GM12872 (cell line): ENCODE results near the gene MBNL3.

ENCODE experiments used
- CTCF ChIP-seq: IDR thresholded peaks from 3 replicates; pipeline ENCODE4 v1.5.1; 2011; ENCODE audit warnings: low read depth, mild to moderate bottlenecking, low read length, moderate library complexity; ENCODE audit not compliant: insufficient read depth

MBNL3 gene

GRCh38 chrX:132336172-132336571 lies 152.7 kb downstream of the MBNL3 start:
- TF ChIP-seq CTCF, result no peak

DNA sequence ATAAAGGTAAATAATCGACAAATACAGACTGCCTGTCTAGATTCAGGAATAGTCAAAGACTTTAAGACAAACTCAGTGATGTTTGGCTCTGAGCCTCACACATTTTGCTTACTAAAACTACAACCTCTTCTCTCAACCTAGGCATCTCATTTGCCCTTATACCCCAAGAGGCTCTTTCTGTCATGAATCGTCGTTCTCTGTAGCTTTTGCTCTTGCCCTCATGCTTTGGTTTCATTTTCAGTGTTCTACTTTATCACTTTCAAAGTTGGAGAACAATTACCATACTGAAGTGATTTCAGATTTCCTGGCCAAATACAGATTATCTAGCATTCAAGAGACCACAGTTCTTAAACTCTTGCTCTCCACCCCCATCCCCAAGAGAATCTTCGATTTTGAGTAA lies 155.5 kb downstream of the MBNL3 start:
- no peak for TF ChIP-seq CTCF

GRCh38 chrX:132331532-132331931 lies 157.3 kb downstream of the MBNL3 start:
- TF ChIP-seq CTCF, result no peak

DNA sequence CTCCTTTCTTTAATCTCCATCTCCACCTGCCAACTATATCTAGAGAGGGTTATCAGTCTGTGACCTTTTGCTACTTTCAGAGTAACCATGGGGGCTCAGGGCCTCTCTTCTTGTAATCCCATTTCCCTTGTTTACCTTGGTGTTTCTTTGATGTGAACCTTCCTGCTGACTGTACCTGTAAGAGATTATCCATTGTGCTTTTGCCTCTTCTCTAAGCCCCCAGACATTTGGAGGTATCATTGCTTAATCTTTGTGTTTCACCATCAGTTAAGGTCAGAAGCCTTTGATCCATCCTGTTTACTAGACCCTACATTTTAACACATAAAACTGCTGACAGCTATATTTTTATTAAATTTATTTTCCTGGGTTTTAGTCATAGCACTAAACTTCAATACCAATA lies 157.8 kb downstream of the MBNL3 start:
- no peak for TF ChIP-seq CTCF

DNA sequence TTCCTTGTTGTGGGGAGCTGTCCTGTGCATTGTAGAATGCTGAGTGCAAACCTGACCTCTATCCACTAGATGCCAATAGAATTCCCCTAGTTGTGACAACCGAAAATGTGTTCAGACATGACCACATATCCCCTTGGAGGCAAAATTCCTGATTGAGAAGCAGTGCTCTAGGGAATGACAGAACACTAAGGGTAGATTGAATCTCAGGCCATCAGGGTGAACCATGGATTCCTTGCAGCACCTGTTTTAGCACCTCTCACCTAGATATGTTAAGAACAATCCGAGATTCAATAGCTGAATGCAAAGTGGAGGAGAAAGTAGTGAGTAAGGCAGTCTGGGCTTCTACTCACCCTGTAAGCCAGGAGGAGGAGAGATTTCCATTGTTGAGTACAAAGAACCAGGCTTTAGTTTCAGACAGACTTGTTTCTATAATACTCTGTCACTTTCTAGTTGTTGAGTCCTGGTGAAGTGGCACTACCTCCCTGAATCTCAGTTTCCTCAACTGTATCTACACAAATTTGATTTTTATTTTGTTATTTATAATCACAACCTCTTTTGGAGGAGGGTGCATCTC lies 158.6 kb downstream of the MBNL3 start:
- TF ChIP-seq CTCF, result no peak
